Stimulated activated CD4-positive, alpha-beta T cell treated with anti-CD3 and anti-CD28 coated beads, Interleukin-4, amount 100 ng/mL, for 24 hours (primary cell): ENCODE data around the gene DHX40.
A peak's percentile ranks its signal among the peaks of the same experiment; 100 is the strongest.
"Not testable (repeated sequence)": the region's sequence is repeated elsewhere in the genome, so short reads cannot be mapped to it uniquely, and the experiment has no call there.

Experiments used
- DNase-seq: peaks from one replicate; pipeline ENCODE4 v3.0.0-alpha.2; 2020

The DHX40 gene, protein sequence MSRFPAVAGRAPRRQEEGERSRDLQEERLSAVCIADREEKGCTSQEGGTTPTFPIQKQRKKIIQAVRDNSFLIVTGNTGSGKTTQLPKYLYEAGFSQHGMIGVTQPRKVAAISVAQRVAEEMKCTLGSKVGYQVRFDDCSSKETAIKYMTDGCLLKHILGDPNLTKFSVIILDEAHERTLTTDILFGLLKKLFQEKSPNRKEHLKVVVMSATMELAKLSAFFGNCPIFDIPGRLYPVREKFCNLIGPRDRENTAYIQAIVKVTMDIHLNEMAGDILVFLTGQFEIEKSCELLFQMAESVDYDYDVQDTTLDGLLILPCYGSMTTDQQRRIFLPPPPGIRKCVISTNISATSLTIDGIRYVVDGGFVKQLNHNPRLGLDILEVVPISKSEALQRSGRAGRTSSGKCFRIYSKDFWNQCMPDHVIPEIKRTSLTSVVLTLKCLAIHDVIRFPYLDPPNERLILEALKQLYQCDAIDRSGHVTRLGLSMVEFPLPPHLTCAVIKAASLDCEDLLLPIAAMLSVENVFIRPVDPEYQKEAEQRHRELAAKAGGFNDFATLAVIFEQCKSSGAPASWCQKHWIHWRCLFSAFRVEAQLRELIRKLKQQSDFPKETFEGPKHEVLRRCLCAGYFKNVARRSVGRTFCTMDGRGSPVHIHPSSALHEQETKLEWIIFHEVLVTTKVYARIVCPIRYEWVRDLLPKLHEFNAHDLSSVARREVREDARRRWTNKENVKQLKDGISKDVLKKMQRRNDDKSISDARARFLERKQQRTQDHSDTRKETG

GRCh38 chr17:59565171-59565958, at the start of gene DHX40:
DHX40 (plus strand) TSS chr17:59565610; CDS start chr17:59565672, 62 bp downstream.
- DNase-seq = peak; percentile 96

DNA sequence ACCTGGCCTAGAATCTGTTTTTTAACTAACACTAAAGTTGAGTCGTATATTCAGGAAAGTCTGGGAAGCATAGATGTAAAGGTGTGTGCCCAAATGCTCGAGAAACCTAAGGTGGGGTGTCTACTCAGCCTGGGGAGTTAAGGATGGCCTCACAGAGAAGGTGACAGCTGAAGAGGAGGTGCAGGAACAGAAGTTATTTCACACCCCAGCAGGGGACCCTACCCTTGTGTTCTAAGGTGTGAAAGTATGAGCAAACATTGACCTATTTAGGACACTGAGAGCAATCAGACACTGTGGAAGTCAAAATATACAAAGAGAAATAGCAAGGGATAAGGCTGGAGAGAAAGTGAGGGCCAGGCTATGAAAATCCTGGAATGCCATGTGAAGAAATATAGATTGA, 49.0 kb upstream of the DHX40 start:
- no peak for DNase-seq

DNA sequence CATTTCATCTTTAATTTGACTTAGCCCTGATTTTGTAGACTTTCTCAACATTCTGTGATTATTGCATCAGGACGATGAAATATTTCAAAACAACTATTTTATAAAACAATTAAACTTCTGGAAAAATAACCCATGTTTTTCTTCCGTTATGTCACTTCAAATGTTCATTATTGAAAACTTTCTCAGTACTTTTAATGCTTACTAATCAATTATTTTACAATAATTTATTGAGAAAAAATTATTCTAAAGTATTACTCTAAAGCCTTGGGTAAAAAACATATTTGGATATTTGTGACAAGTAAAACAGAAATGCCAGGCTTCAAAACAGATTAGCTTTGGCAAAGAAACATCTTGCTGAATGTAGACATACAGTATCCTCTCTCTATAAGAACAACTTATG, 46.3 kb upstream of the DHX40 start:
- no peak for DNase-seq

DNA sequence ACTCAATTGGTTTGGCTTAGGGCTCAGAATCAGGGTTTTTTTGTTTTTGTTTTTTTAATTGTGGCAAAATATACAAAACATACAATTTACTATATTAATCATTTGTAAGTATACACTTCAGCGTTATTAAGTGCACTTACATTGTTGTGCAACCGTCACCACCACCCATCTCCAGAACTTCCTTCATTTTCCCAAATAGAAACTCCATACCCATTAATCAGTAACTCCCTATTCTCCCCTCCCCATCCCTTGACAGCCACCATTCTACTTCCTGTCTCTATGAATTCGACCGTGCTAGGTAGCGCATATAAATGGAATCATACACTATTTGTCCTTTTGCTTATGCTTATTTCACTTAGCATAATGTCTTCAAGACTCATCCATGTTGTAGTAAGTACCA, 45.2 kb upstream of the DHX40 start:
- no peak for DNase-seq

DNA sequence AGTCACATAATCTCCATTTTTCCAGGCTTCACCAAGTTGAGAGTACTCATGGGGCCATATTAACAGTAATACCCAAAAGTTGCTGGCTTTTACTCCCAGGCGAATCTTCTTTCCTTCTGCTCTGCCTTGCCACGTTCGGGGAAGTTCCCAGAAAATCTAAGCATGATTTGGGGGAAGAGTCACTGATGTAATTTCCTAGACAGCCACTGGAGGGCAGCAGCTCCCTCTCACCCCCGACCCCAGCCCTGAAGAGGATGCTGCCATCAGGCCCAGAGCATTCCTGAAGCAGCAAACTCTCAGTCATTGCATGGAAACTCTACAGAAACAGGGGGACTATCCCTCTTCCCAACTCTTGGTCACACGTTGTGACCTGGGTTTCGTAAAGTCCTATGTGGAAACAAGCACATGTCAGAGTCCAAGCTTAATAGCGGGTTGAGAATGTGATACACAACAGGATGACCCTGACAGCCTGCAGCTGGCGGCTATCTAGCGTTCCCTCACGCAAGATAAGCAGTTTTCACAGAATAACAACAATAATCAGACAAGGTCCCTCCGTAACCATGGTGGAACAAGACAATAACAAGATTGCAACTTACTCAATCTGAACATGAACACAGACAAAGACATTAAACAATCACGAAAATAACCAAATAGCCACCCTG, 43.8 kb upstream of the DHX40 start:
- DNase-seq = peak; percentile 69

DNA sequence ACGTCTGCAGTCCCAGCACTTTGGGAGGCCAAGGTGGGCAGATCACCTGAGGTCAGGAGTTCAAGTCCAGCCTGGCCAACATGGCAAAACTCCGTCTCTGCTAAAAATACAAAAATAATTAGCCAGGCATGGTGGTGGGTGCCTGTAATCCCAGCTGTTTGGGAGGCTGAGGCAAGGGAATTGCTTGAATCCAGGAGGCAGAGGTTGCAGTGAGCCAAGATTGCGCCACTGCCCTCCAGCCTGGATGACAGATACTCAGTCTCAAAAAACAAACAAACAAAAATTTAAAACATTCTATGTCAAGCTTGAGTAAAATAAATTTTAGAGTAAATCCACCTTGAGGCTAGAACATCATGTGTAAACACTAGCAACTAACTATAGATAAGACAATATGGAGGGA, 40.5 kb upstream of the DHX40 start:
- not testable (repeated sequence) for DNase-seq

GRCh38 chr17:59525668-59526067, 39.7 kb upstream of the DHX40 start:
- no peak for DNase-seq

GRCh38 chr17:59526451-59526850, 39.0 kb upstream of the DHX40 start:
- DNase-seq = no peak

DNA sequence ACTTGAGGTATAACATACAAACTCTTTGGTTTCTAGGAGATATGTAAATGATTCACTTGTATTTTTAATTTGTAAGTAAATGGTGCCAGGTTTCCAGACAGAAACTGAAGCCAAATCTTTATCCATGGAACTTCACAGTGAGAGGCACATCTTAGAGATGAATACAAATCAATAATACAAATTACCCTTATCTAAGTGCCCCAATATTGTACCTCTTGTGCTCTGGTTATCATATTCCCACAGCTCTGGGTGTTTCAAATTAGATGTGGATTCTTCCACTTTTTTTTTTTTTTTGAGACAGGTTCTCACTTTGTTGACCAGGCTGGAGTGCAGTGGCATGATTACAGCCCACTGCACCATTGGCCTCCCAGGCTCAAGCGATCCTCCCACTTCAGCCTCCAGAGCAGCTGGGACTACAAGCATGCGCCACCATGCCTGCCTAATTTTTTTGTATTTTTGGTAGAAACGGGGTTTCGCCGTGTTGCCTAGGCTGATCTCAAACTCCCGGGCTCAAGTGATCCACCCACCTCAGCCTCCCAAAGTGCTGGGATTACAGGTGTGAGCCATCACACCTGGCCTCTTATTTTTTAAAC, 38.0 kb upstream of the DHX40 start:
- no peak for DNase-seq

GRCh38 chr17:59527931-59528330, 37.5 kb upstream of the DHX40 start:
- no peak for DNase-seq

GRCh38 chr17:59530531-59530930, 34.9 kb upstream of the DHX40 start:
- DNase-seq = no peak

DNA sequence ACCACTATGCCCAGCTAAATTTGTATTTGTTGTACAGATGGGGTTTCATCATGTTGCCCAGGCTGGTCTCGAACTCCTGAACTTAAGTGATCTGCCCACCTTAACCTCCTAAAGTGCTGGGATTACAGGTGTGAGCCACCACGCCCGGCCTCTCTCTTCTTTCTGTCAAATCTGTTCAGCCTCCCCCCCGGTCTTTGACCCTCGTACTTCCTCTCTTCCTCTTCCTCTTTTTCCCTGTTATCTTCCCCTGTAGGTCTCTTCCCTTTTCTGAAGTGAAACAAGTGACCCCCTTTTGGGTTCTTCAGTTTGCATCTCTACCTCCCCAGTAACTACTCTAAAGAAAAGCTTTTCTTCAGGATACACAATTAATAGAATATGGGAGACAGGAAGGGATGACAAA, 31.7 kb upstream of the DHX40 start:
- no peak for DNase-seq

- DNase-seq = no peak
Measured at GRCh38 chr17:59534583-59534982, 30.8 kb upstream of the DHX40 start.

DNA sequence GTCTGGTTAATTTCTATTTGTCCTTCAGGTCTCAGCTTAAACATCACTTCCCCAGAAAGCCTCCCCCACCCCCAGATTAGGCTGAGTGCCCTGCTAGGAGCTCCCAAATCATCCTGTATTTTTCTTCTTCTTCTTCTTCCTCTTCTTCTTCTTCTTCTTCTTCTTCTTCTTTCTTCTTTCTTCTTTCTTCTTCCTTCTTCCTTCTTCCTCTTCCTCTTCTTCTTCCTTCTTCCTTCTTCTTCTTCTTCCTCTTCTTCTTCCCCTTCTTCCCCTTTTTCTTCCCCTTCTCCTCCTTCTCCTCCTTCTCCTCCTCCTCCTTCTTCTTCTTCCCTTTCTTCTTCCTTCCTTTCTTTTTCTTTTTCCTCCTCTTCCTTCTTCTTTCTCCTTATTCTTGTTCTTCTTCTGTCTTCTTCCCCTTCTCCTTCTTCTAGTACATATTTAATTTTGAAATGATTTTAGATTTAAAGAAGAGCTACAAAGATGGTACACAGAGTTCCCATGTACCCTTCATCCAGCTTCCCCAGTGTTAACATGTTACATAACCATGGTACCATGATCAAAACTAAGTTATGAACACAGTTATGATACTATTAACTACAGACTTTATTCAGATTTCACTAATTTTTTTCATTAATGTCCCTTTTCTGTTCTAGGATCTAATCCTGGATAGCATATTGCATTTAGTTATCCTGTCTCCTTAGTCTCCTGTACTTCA, 27.1 kb upstream of the DHX40 start:
- no peak for DNase-seq

- no peak for DNase-seq
Measured at GRCh38 chr17:59542960-59543635, 22.3 kb upstream of the DHX40 start.

DNA sequence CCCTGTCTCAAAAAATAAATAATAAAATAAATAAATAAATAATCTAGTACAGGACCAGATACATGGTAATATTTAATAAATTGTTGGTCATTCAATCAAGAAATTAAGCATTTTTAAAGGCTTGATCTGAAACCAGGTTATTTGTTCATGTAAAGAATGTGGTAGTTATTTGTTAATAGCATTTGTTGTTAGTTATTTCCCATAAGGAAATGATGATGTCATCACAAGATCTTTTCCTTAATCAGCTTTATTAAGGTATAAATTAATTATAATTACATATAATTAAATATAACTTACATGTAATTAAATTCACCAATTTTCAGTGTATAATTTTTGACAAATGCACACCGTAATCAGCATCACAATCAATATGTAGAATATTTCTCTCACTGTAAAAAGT, 19.5 kb upstream of the DHX40 start:
- no peak for DNase-seq

DNA sequence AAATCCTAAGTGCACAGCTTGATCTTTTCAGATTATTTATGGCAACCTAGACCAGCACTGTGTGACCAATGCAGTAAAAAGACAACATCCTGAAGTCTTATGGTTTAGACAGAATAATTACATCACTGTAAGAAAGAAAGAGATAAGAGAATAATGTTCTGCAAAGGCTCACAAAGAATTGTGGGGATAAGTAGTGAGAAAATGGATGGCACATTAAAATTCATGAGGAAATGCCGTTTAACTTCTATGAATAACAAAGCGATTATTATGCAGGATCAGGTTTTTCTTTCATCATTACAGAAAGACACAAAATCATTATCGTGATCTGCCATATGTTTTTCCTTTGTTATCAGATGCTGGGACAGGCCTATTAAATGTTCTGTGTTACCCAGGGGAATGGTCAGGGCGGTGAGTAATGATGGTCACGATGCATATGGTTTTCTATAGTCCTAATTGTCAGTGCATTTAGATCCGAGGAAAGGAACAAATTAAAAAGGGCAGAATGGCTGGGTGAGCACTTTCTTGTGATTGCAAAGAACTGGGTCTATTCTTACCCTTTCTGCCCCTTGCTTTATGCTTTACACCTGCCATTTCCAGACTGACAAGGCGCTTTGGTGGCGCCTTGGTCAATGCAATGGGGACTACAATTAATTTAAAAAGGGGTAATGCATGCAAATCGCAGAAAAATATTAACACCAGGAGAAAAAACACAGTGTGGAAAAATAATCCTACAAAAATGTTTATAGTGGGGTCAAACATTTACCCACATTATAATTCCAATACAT, 18.1 kb upstream of the DHX40 start:
- no peak for DNase-seq

- DNase-seq = not testable (repeated sequence)
Measured at GRCh38 chr17:59548985-59549384, 16.4 kb upstream of the DHX40 start.

DNA sequence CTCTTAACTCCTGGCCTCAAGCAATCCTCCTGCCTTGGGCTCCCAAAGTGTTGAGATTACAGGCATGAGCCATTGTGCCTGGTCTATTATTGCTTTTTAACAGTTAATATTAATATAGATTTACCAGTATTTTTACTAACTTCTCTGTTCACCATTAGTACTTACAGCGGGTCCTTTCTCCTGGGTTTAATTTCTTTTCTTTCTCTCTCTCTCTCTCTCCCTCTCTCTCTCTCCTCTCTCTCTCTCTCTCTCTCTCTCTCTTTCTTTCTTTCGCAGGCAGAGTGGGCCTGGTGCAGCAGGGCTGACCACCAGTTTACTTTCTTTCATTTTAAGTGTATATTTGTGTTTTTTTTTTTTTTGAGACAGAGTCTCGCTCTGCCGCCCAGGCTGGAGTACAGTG, 14.7 kb upstream of the DHX40 start:
- DNase-seq = no peak

DNA sequence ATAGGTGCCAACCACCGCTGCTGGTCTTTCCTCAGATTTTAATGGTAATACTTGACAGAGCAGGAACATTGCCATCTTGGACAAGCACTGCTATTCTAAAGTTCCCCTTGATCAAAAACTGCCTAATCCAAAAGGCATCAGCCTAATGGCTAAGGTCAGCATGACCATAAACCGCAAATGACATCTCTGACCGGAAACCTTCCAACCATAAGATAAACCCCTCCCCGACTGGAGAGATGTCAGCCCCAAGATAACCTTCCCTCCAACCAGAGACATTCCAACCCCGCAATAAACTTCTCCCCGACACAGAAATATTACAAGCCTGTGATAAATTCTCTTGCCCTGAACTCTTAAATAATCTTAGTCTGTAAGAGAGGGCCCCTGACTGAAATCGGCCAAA, 7.4 kb upstream of the DHX40 start:
- DNase-seq = no peak
